LNCAP (cell line): Measurements from ENCODE around the gene ZNF683.

ENCODE experiments used
- CTCF ChIP-seq: fragments of 450-650 bp; IDR thresholded peaks from 2 replicates; pipeline ENCODE4 v1.5.1; 2017; ENCODE audit warnings: mild to moderate bottlenecking

Gene ZNF683

GRCh38 chr1:26410706-26411623 is 38.4 kb upstream of the ZNF683 start, which contains the start of gene LIN28A:
LIN28A (plus strand) TSS chr1:26410817; CDS start chr1:26410892, 75 bp downstream.
- no peak for TF ChIP-seq CTCF

- TF ChIP-seq CTCF, result no peak
Observed at GRCh38 chr1:26409191-26409807, 36.7 kb upstream of the ZNF683 start.

GRCh38 chr1:26408604-26409003 is 36.1 kb upstream of the ZNF683 start:
- no peak for TF ChIP-seq CTCF

- TF ChIP-seq CTCF, result no peak
Observed at GRCh38 chr1:26405281-26405915, 32.8 kb upstream of the ZNF683 start.

GRCh38 chr1:26404641-26405040 is 32.1 kb upstream of the ZNF683 start:
- TF ChIP-seq CTCF, result no peak

- no peak for TF ChIP-seq CTCF
Observed at GRCh38 chr1:26403656-26404055, 31.1 kb upstream of the ZNF683 start.

GRCh38 chr1:26401891-26402290 is 29.3 kb upstream of the ZNF683 start:
- TF ChIP-seq CTCF, result no peak
